Colon (tissue), 2 donors: ENCODE measurements around the gene GALNT18.

Experiments
- FAIRE-seq: peaks from 2 replicates; lab custom pipeline; 2012; peaks lifted over from hg19 to GRCh38; lab: Jason Lieb, UNC
- donor health status: control.
- donor health status: control.

Gene GALNT18

GRCh38 chr11:11498195-11498594 is 123.6 kb downstream of the GALNT18 start:
- no peak for FAIRE-seq

- no peak for FAIRE-seq
These were observed 124.9 kb downstream of the GALNT18 start for GRCh38 chr11:11496879-11497278.

GRCh38 chr11:11494348-11494747 is 127.5 kb downstream of the GALNT18 start:
- FAIRE-seq: no peak

GRCh38 chr11:11493698-11494097 is 128.1 kb downstream of the GALNT18 start:
- no peak for FAIRE-seq

DNA sequence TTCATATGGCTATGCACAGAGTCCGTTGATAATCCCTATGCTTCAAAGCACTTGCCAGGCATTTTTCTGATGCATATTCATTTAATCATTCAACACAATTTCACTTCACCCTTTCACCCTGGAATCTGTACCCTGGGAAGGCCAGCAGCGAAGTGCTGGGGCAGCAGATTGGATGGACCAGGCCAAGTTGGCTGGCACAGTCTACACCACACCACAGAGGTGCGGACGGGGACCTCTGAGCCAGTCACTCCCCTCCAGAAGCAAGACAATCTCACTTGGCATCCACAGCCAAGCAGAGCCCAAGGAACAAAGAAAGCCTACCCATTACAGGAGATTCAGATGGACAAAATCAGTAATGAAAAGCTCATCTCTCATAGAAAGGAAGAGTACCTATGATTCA is 130.2 kb downstream of the GALNT18 start:
- FAIRE-seq: no peak

- FAIRE-seq: no peak
These were observed 130.8 kb downstream of the GALNT18 start for GRCh38 chr11:11491014-11491413.

GRCh38 chr11:11486423-11486822 is 135.4 kb downstream of the GALNT18 start:
- no peak for FAIRE-seq

DNA sequence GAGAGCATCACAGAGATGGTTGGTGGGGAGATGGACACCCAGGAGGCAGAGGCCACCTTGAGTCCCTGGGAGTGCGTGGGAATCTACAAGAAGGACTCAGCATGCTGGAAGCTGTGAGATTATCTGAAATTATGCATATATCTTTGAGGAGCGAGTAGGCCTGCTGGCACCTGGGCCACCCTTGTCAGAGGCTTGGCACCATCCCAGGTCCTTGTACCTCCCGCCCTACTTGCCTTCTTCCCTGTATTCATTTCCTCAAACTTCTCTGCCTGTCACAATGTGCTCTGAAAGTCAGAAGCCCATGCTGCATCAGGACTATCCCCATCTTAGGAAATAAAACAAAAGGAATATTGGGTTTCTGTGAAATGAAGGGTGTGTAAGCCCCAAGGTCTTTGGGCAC is 135.8 kb downstream of the GALNT18 start:
- no peak for FAIRE-seq

DNA sequence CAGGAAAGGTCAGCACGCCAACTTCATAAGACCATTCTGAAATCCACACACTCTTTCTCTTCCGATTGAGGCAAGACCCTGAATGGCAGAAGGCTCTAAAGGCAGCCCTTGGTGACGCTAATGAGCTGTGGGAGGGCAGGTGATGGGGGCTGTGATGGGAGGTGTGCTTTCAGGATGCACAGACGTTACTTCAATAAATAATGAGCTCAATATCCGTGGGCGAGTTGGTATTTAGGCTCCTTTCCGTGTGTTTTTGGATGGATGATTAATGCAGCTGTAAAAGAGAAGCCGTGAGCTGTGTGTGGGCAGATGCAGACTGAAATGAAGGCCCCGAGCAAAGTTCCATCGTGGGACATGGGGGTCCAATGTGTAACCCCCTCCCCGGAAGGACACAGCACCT is 138.2 kb downstream of the GALNT18 start:
- no peak for FAIRE-seq

DNA sequence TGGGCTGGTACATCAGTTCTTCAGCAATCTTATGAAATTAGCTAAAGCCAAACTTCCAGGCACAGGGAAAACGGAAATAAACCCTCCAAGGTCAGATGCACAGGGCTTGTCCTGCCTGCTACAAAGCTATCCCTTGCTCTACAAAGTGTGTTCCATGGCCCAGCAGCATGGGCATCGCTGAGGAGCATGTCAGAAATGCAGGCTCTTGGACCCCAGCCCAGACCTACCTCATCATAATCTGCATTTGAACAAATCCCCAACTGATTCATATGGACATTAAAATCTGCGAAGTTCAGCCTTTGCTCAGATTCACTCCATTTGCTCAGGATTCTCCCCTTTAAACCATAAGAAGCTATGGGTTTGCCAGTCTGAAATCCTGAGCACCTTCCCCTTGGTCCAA is 139.1 kb downstream of the GALNT18 start:
- FAIRE-seq: no peak

DNA sequence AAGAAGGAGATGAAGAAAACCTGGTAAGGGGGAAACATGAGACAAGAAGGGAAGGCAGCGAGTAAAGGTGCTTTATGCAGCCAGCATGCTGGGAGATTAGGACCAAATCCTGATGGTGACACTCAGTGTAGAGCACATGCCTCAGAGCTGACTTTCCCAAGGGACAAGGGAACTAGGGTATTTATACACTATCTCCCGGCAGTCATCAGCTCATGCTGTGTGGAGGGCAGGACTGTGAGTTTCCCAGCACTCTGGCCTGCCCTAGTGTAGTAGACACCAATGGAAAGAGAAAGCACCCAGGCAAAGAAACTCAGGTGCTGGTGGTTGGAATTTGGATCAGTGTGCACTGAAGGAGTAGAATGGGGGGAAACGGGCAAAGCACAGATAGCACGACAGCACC is 140.4 kb downstream of the GALNT18 start:
- FAIRE-seq: no peak

- FAIRE-seq: no peak
These were observed 140.8 kb downstream of the GALNT18 start for GRCh38 chr11:11480971-11481370.

GRCh38 chr11:11478687-11479086 is 143.1 kb downstream of the GALNT18 start:
- FAIRE-seq: no peak

DNA sequence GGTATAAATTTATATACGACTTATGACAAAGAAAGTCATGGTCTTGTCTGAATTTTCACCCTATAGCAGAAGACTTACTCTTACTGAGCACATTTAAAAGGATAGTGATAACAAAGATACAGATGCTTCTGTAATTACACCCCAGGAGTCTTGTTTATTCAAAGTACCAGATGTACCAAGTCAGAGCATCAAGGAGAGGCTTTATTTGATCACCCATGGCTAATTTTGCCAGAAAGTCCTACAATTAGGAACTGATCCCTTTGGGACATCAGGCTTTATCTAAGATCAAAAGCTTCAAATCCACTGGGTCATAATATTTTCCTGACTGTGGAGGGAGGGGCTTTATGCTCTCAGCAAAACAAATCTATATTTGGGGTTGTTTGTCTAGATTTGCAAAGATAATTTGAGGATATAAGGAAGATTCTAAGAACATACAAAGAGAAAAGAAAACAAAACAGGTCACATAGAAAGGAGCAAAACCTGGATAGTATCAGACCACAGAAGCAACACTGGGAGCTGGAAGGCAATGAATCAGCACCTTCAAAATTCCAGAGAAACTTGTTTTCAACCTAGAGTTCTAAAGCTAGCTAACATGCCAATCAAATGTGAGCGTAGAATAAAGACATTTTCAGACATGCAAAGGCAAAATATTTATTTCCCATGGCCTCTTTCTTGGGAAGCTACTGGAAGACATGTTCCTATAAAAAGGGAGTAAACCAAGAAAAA is 143.9 kb downstream of the GALNT18 start:
- no peak for FAIRE-seq

GRCh38 chr11:11476971-11477645 is 144.7 kb downstream of the GALNT18 start:
- no peak for FAIRE-seq

- no peak for FAIRE-seq
These were observed 145.3 kb downstream of the GALNT18 start for GRCh38 chr11:11476499-11476898.

- FAIRE-seq: no peak
These were observed 149.7 kb downstream of the GALNT18 start for GRCh38 chr11:11472106-11472505.

DNA sequence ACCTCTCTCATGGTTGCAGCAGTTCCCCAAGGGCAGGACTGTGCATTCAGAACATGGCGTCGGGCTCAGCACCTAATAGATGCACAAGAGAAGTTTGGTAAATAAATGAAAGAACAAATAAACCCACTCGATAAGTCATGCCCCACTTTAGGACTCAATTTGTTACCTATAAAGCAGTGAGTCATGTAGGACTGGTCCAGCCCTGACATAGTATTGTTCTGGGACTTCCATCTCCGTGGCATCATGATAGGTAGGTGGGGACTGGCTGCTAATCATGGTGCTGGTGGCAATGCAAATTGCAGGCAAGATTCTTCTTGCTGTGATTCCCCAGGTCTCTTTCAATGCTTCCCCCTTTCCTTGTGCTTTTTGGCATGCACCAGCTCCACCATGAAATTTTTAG is 150.6 kb downstream of the GALNT18 start:
- no peak for FAIRE-seq

- no peak for FAIRE-seq
These were observed 152.9 kb downstream of the GALNT18 start for GRCh38 chr11:11468954-11469353.

DNA sequence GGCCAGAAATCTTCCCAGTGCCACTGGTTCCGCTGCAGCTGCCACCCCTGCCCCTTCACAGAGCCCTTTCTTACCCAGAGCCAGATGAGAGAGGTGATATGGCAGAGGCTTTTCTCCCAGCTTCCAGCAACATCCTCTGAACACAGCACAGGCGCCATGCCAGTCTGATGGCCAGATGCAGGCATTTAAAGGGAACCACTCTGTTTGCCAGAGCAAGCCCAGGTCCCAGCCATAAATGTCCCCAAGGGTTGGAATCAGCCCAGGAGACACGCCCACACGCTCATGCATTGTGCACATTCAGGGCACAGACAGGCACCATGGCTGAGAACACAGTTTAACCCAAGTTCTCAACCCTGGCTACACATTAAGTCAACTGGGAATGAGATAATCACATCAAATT is 154.5 kb downstream of the GALNT18 start:
- FAIRE-seq: no peak

GRCh38 chr11:11464555-11464954 is 157.2 kb downstream of the GALNT18 start:
- FAIRE-seq: no peak

DNA sequence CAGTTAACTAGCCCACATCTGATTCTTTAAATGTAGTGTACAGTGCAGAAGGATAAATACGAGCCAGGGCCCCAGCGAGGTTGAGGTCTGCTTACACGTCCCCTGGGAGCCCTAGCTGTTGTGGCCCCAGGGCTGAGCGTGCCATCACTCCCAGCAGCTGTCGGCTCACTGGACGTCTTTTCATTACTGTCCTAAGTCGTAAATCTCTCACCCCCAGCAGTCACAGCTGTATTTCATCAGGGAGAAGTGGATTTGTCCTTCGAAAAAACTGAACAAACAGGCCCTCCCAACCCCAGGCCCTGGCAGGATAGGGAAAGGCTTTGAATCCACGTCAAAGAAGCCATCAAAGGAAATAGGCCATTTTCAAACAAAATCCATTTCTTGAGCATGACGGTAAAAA is 158.4 kb downstream of the GALNT18 start:
- FAIRE-seq: no peak

DNA sequence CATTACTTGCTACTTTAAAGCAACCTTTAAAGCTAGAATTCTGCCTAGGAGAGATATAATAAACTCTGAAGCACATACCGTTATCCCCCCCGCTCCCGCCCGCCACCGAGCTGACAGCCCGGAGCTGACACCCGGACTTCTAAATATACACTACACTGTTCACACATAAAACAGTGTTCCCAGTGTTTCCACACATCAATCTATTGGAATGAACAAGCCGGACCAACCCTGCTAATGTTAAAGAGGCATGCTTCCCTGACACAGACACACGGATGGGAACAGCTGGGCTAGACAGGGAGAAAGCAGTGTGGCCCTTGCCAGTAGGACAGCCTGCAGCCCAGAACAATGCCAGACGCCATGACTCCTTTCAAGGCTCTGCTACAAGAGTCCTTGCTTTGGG is 160.3 kb downstream of the GALNT18 start:
- no peak for FAIRE-seq

GRCh38 chr11:11459578-11459977 is 162.2 kb downstream of the GALNT18 start:
- FAIRE-seq: no peak
